ENCODE data around the gene PEX16.

The PEX16 gene

GRCh38 chr11:45960387-45961095 is 42.9 kb upstream of the PEX16 start:
- H3K4me1 ChIP-seq (ENCODE audit: insufficient read depth, low read length, severe bottlenecking): peaks cover 8% of the 10 kb centered on the region
- no peak overlapping the region for H3K4me3 ChIP-seq (ENCODE audit: low read depth, low read length, poor library complexity, severe bottlenecking)
- H3K27ac ChIP-seq (ENCODE audit: low read depth, low read length, poor library complexity, severe bottlenecking): no peak overlapping the region

GRCh38 chr11:45959851-45960250 is 42.2 kb upstream of the PEX16 start:
- no peak overlapping the region for H3K27ac ChIP-seq (ENCODE audit: low read depth, low read length, poor library complexity, severe bottlenecking)
- no peaks in the 10 kb centered on the region for H3K79me2 ChIP-seq (ENCODE audit: insufficient read depth, low read length)
- no peak for TF ChIP-seq CTCF (IDR thresholded peaks at IDR 0.05; ENCODE audit: low read length)
- no peak for TF ChIP-seq EZH2 (IDR thresholded peaks at IDR 0.05; ENCODE audit: borderline replicate concordance, low read length)
- peaks cover 20% of the 10 kb centered on the region for H3K36me3 ChIP-seq (ENCODE audit: insufficient read depth, low read length)
- no peak overlapping the region for H3K9ac ChIP-seq (ENCODE audit: low read length)
- no peak overlapping the region for H3K4me3 ChIP-seq (ENCODE audit: low read depth, low read length, poor library complexity, severe bottlenecking)
- no peaks in the 10 kb centered on the region for H3K9me2 ChIP-seq (ENCODE audit: low read depth, low read length)
- H3K9me3 ChIP-seq (ENCODE audit: low read length): peaks cover 4% of the 10 kb centered on the region; the same call in 1 of the 2 replicates
- H2AFZ ChIP-seq (ENCODE audit: low read length): no peak overlapping the region
- no peaks in the 10 kb centered on the region for H3K27me3 ChIP-seq (ENCODE audit: insufficient read depth, low read length)
- H3F3A ChIP-seq (ENCODE audit: insufficient read depth, low read length): no peaks in the 10 kb centered on the region
- no peak overlapping the region for H3K4me2 ChIP-seq (ENCODE audit: low read length)
- H4K20me1 ChIP-seq (ENCODE audit: insufficient read depth, low read length): no peaks in the 10 kb centered on the region
- H3K4me1 ChIP-seq (ENCODE audit: insufficient read depth, low read length, severe bottlenecking): peaks cover 6% of the 10 kb centered on the region

More at GRCh38 chr11:45960387-45961095, 42.9 kb upstream of the PEX16 start:
- H3K9me2 ChIP-seq (ENCODE audit: low read depth, low read length): no peaks in the 10 kb centered on the region
- no peaks in the 10 kb centered on the region for H3K27me3 ChIP-seq (ENCODE audit: insufficient read depth, low read length)
- H3K36me3 ChIP-seq (ENCODE audit: insufficient read depth, low read length): peaks cover 25% of the 10 kb centered on the region
- H3F3A ChIP-seq (ENCODE audit: insufficient read depth, low read length): no peaks in the 10 kb centered on the region
- H3K4me2 ChIP-seq (ENCODE audit: low read length): no peak overlapping the region
- TF ChIP-seq CTCF (IDR thresholded peaks at IDR 0.05; ENCODE audit: low read length): no peak
- TF ChIP-seq EZH2 (IDR thresholded peaks at IDR 0.05; ENCODE audit: borderline replicate concordance, low read length): no peak
- no peak overlapping the region for H2AFZ ChIP-seq (ENCODE audit: low read length)
- no peaks in the 10 kb centered on the region for H4K20me1 ChIP-seq (ENCODE audit: insufficient read depth, low read length)
- peaks cover 4% of the 10 kb centered on the region; the same call in 1 of the 2 replicates for H3K9me3 ChIP-seq (ENCODE audit: low read length)
- H3K9ac ChIP-seq (ENCODE audit: low read length): no peak overlapping the region
- H3K79me2 ChIP-seq (ENCODE audit: insufficient read depth, low read length): no peaks in the 10 kb centered on the region

- no peaks in the 10 kb centered on the region for H3K9me3 ChIP-seq (ENCODE audit: low read length)
- H3K79me2 ChIP-seq (ENCODE audit: insufficient read depth, low read length): no peaks in the 10 kb centered on the region
- no peaks in the 10 kb centered on the region for H4K20me1 ChIP-seq (ENCODE audit: insufficient read depth, low read length)
- H3K27ac ChIP-seq (ENCODE audit: low read depth, low read length, poor library complexity, severe bottlenecking): no peak overlapping the region
- peaks cover 48% of the 10 kb centered on the region for H3K36me3 ChIP-seq (ENCODE audit: insufficient read depth, low read length)
- H2AFZ ChIP-seq (ENCODE audit: low read length): no peak overlapping the region
- H3F3A ChIP-seq (ENCODE audit: insufficient read depth, low read length): no peaks in the 10 kb centered on the region
- no peaks in the 10 kb centered on the region for H3K27me3 ChIP-seq (ENCODE audit: insufficient read depth, low read length)
- H3K4me2 ChIP-seq (ENCODE audit: low read length): no peak overlapping the region
- H3K4me3 ChIP-seq (ENCODE audit: low read depth, low read length, poor library complexity, severe bottlenecking): no peak overlapping the region
- no peak for TF ChIP-seq CTCF (IDR thresholded peaks at IDR 0.05; ENCODE audit: low read length)
- no peak for TF ChIP-seq EZH2 (IDR thresholded peaks at IDR 0.05; ENCODE audit: borderline replicate concordance, low read length)
- H3K9me2 ChIP-seq (ENCODE audit: low read depth, low read length): no peaks in the 10 kb centered on the region
- H3K4me1 ChIP-seq (ENCODE audit: insufficient read depth, low read length, severe bottlenecking): no peaks in the 10 kb centered on the region
- H3K9ac ChIP-seq (ENCODE audit: low read length): no peak overlapping the region
Observed at GRCh38 chr11:45949992-45950407, 32.3 kb upstream of the PEX16 start.

All from OCI-LY1 (cell line).